GM23338 (cell line): Measurements from ENCODE around the gene MAP2K5. TPM values are rescaled to one million over a fixed set of nuclear protein-coding genes. Genes with fewer than 3 reads are reported as not detected.

ENCODE experiments used
- ATAC-seq: fragments of 200-7000 bp; cut with Tn5 transposase; 3 replicates; pipeline ENCODE4 v1.9.1; 2020
- DNase-seq: peaks from one replicate; pipeline ENCODE4 v3.0.0-alpha.2; 2015; ENCODE audit warnings: low spot score
- H2AFZ ChIP-seq: fragments of 200-600 bp; sonication (generic); 2 replicates; pipeline ENCODE4 v1.8.0; 2016; ENCODE audit warnings: antibody characterized with exemption, mild to moderate bottlenecking, moderate library complexity
- H3F3A ChIP-seq: fragments of 200-600 bp; sonication (generic); replicated peaks from 2 replicates; pipeline ENCODE4 v1.8.0; 2017; ENCODE audit warnings: antibody characterized with exemption, mixed run types, low read depth
- H3K27ac ChIP-seq: fragments of 200-600 bp; sonication (generic); 2 replicates; pipeline ENCODE4 v1.6.1; 2016; ENCODE audit warnings: low read depth
- H3K27me3 ChIP-seq: fragments of 200-600 bp; sonication (generic); 2 replicates; pipeline ENCODE4 v1.8.0; 2016; ENCODE audit warnings: mild to moderate bottlenecking, mixed run types, moderate library complexity; ENCODE audit not compliant: insufficient read depth
- H3K36me3 ChIP-seq: fragments of 200-600 bp; sonication (generic); 2 replicates; pipeline ENCODE4 v1.8.0; 2016; ENCODE audit warnings: mild to moderate bottlenecking; ENCODE audit not compliant: insufficient read depth
- H3K4me1 ChIP-seq: fragments of 200-600 bp; sonication (generic); 2 replicates; pipeline ENCODE4 v1.8.0; 2016; ENCODE audit warnings: mild to moderate bottlenecking, moderate library complexity; ENCODE audit not compliant: insufficient read depth
- H3K4me2 ChIP-seq: fragments of 200-600 bp; sonication (generic); 2 replicates; pipeline ENCODE4 v1.7.1; 2017; ENCODE audit warnings: mixed run types
- H3K4me3 ChIP-seq: fragments of 200-600 bp; sonication (generic); 2 replicates; pipeline ENCODE4 v1.6.1; 2016; ENCODE audit warnings: mixed run types
- H3K79me2 ChIP-seq: fragments of 200-600 bp; sonication (generic); replicated peaks from 2 replicates; pipeline ENCODE4 v1.8.0; 2017; ENCODE audit warnings: mild to moderate bottlenecking; ENCODE audit not compliant: insufficient read depth
- H3K9me2 ChIP-seq: fragments of 200-600 bp; sonication (generic); 2 replicates; pipeline ENCODE4 v1.8.0; 2017; ENCODE audit not compliant: insufficient read depth
- H4K20me1 ChIP-seq: fragments of 200-600 bp; sonication (generic); replicated peaks from 2 replicates; pipeline ENCODE4 v1.8.0; 2017; ENCODE audit warnings: mild to moderate bottlenecking; ENCODE audit not compliant: insufficient read depth
- H3K27ac Mint-ChIP-seq: 2 replicates; pipeline ENCODE4 v1.8.0; 2020; ENCODE audit warnings: inconsistent platforms, mild to moderate bottlenecking, moderate library complexity, mixed read lengths
- H3K27me3 Mint-ChIP-seq: 3 replicates; pipeline ENCODE4 v1.8.0; 2022; ENCODE audit warnings: low read depth, mild to moderate bottlenecking, moderate library complexity, mixed read lengths, inconsistent platforms; ENCODE audit not compliant: insufficient read depth, poor library complexity
- H3K36me3 Mint-ChIP-seq: 3 replicates; pipeline ENCODE4 v1.8.0; 2021; ENCODE audit warnings: low read depth, mild to moderate bottlenecking, inconsistent platforms, moderate library complexity, mixed read lengths
- H3K4me1 Mint-ChIP-seq: 3 replicates; pipeline ENCODE4 v1.8.0; 2020; ENCODE audit warnings: mild to moderate bottlenecking, inconsistent platforms, mixed read lengths
- H3K4me3 Mint-ChIP-seq: 3 replicates; pipeline ENCODE4 v1.8.0; 2021; ENCODE audit warnings: moderate library complexity, mild to moderate bottlenecking, inconsistent platforms, mixed read lengths
- H3K9me3 Mint-ChIP-seq: 3 replicates; pipeline ENCODE4 v1.8.0; 2020; ENCODE audit warnings: moderate library complexity, mild to moderate bottlenecking, inconsistent platforms, mixed read lengths
- CTCF ChIP-seq, 2 experiments: fragments of 200-600 bp in 1 of 2; sonication (generic) in 1 of 2; conservative IDR thresholded peaks; 2 replicates each; pipeline versions ENCODE4 v1.5.1 to v1.6.1; 2016 to 2017; ENCODE audit warnings: antibody characterized with exemption in 2 of 2, low read depth in 2 of 2, mild to moderate bottlenecking in 2 of 2, moderate library complexity in 1 of 2
- JUNB ChIP-seq: IDR thresholded peaks from one replicate; pipeline ENCODE4 v1.6.1; 2016; ENCODE audit warnings: antibody characterized with exemption; ENCODE audit not compliant: unreplicated experiment
- ZNF114 ChIP-seq: fragments of 250-450 bp; sonication (Bioruptor Pico); IDR thresholded peaks from 2 replicates; pipeline ENCODE4 v1.5.0; 2020; ENCODE audit warnings: mild to moderate bottlenecking, moderate library complexity
- ZNF462 ChIP-seq: fragments of 250-450 bp; sonication (Bioruptor Pico); IDR thresholded peaks from 2 replicates; pipeline ENCODE4 v1.5.0; 2020; ENCODE audit warnings: mild to moderate bottlenecking, moderate library complexity
- polyA plus RNA-seq: library from polyadenylated mRNA; unstranded; fragments of >200 nt; fragmentation: Nextera tagmentation; extraction: Ambion mirVana; gene quantifications from 2 replicates; pipeline ENCODE4 v1.2.1, GENCODE V29; 2016
- total RNA-seq: library from RNA; depleted of rRNA; stranded (reverse); fragments of >200 nt; shearing (Covaris generic); gene quantifications from 2 replicates; pipeline ENCODE4 v1.2.3, GENCODE V29; 2014

The MAP2K5 gene
- total and polyA plus RNA-seq, 2 experiments from 2014 or later: 6.5 to 13.6 TPM

- TF ChIP-seq ZNF114: no peak
- no peak for TF ChIP-seq CTCF (conservative IDR thresholded peaks at IDR 0.05; ENCODE audit: low read depth in 2 of 2)
These were observed 97.1 kb downstream of the MAP2K5 start (continued) for GRCh38 chr15:67639591-67639990.

- Mint-ChIP-seq H3K27me3 (peaks cover 3% of the 10 kb centered on the region), H3K4me1 (peaks cover 16% of the 10 kb centered on the region), H3K27ac (no peak overlapping the region; the same call in 1 of the 2 replicates), H3K36me3 (peaks cover 14% of the 10 kb centered on the region; the same call in 2 of the 3 replicates), H3K4me3 (no peak overlapping the region), H3K9me3 (no peaks in the 10 kb centered on the region; the same call in 2 of the 3 replicates)
- ATAC-seq (no peak; the same call in 2 of the 3 replicates), DNase-seq (peak; percentile 27)
- no peaks in the 10 kb centered on the region for H3K27me3 ChIP-seq
- no peak overlapping the region for H3K4me2 ChIP-seq
- no peak overlapping the region for H3K27ac ChIP-seq
- H3K4me1 ChIP-seq: peaks cover 13% of the 10 kb centered on the region
- no peaks in the 10 kb centered on the region for H3K79me2 ChIP-seq
- H3K36me3 ChIP-seq: no peaks in the 10 kb centered on the region
- no peaks in the 10 kb centered on the region for H4K20me1 ChIP-seq
- no peaks in the 10 kb centered on the region for H3K9me2 ChIP-seq
- H3F3A ChIP-seq: no peaks in the 10 kb centered on the region
- no peak for TF ChIP-seq JUNB
- 0 out of 4 replicates have a peak, but pooled peaks of 1 of the 2 experiments have one; percentile 19 for TF ChIP-seq CTCF (conservative IDR thresholded peaks at IDR 0.05; ENCODE audit: low read depth in 2 of 2)
- H2AFZ ChIP-seq: no peak overlapping the region
- H3K4me3 ChIP-seq: no peak overlapping the region
These were observed 99.0 kb downstream of the MAP2K5 start for GRCh38 chr15:67641453-67641852.

- Histone ChIP-seq H3K4me1 (0 out of 2 replicates have a peak, but pooled peaks cover 9% of the 10 kb centered on the region), H2AFZ (no peak overlapping the region), H4K20me1 (no peaks in the 10 kb centered on the region), H3F3A (no peaks in the 10 kb centered on the region), H3K79me2 (no peaks in the 10 kb centered on the region), H3K27me3 (no peaks in the 10 kb centered on the region), H3K36me3 (no peaks in the 10 kb centered on the region), H3K27ac (no peak overlapping the region), H3K9me2 (no peaks in the 10 kb centered on the region), H3K4me3 (no peak overlapping the region), H3K4me2 (no peak overlapping the region)
- no peaks in the 10 kb centered on the region for H3K27me3 Mint-ChIP-seq
- no peaks in the 10 kb centered on the region for H3K9me3 Mint-ChIP-seq
- H3K27ac Mint-ChIP-seq: no peak overlapping the region
- H3K36me3 Mint-ChIP-seq: peaks cover 7% of the 10 kb centered on the region; the same call in 2 of the 3 replicates
- DNase-seq: no peak
- peaks cover 4% of the 10 kb centered on the region; the same call in 2 of the 3 replicates for H3K4me1 Mint-ChIP-seq
- no peak for ATAC-seq
- H3K4me3 Mint-ChIP-seq: no peak overlapping the region
- no peak for TF ChIP-seq ZNF462
These were observed 104.3 kb downstream of the MAP2K5 start for GRCh38 chr15:67646847-67647246.
